ENCODE measurements around the gene SMAD6. TPM values are rescaled to one million over a fixed set of nuclear protein-coding genes. Genes with fewer than 3 reads are reported as not detected.
A peak's percentile ranks its signal among the peaks of the same experiment; 100 is the strongest.

Gene SMAD6
- total and polyA plus RNA-seq, 11 donors, result 10.4 to 65.9 (median 20.6) TPM

DNA sequence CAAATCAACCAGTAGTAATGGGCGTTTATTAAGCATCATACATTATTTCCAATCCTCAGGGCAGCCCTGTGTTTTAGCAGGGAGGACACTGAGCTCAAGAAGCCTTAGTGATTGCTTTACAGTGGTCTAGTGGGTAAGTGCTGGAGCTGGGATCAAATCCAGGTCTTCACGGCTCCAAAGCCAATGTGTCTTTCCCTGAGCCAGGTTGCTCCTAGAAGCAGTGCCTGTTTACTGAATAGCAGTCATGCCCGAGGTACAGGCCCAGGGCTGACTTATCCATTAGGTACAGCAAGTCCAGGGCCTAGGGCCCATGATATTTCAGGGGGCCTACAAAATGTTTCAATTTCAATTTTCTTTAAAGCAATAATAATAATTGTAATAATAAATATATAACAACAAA lies 9.6 kb upstream of the SMAD6 start:
- H3K36me3 ChIP-seq, result no peaks in the 10 kb centered on the region
- WGBS, 4 donors, result 62 to 76% (median 69%) methylated on average over 3 of the region's 3 CpGs
- H3K27me3 ChIP-seq, result no peaks in the 10 kb centered on the region
- DNase-seq (peak in 1 of 5 donors; percentile 38), ATAC-seq (peak; percentile 55 to 93 (median 73))
- TF ChIP-seq, protein P1, sequence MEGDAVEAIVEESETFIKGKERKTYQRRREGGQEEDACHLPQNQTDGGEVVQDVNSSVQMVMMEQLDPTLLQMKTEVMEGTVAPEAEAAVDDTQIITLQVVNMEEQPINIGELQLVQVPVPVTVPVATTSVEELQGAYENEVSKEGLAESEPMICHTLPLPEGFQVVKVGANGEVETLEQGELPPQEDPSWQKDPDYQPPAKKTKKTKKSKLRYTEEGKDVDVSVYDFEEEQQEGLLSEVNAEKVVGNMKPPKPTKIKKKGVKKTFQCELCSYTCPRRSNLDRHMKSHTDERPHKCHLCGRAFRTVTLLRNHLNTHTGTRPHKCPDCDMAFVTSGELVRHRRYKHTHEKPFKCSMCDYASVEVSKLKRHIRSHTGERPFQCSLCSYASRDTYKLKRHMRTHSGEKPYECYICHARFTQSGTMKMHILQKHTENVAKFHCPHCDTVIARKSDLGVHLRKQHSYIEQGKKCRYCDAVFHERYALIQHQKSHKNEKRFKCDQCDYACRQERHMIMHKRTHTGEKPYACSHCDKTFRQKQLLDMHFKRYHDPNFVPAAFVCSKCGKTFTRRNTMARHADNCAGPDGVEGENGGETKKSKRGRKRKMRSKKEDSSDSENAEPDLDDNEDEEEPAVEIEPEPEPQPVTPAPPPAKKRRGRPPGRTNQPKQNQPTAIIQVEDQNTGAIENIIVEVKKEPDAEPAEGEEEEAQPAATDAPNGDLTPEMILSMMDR (IDR thresholded peaks at IDR 0.05), result no peak
- no peak for TF ChIP-seq POLR2A (IDR thresholded peaks at IDR 0.05)
- intact Hi-C loops (cut with DNase I), result no loop called here
- H3K4me1 ChIP-seq, result peaks cover 0 to 15% (median 0%) of the 10 kb centered on the region in 12 donors
- no peak overlapping the region for H3K4me3 ChIP-seq
- no peaks in the 10 kb centered on the region for H3K9me3 ChIP-seq
- peak overlapping the region in 7 of 12 donors; percentile 32 to 60 (median 44) for H3K27ac ChIP-seq

DNA sequence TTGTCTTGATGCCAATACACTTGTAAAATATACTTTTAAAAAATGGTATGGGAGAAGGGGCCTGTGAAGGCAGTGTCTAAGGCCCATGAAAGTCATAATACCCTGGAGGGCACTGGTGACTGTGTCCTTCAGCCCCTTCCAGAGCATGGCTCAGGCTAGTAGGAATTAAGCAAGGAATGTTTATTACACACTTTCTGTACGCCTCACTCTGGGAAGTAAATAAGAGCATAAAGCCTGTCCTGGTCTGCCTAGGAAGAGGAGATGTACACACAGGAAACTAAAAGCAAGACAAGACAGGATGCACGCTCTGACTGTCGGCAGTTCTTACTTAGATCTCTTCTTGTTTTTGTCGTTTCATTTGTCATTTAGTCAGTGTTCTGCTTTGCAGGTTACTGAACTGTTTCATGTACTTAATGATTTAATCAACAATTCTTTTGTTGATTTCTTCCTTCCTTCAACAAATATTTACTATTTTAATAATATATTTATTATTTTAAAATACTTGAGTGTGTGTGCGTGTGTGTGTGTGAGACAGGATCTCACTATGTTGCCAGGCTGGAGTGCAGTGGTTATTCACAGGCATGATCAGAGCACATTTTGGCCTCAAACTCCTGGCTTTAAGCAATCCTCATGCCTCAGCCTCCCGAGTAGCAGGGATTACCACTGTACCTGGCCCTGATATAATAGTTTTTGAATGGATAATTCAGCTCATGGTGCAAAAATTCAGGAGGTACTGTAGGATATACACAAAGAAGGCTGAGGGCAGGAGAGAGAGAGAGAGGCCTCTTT lies 9.0 kb upstream of the SMAD6 start:
- Histone ChIP-seq H3K4me1 (peaks cover 0 to 19% (median 3%) of the 10 kb centered on the region in 12 donors), H3K27ac (peak overlapping the region in 8 of 12 donors; percentile 4 to 60 (median 39)), H3K9me3 (no peaks in the 10 kb centered on the region), H3K4me3 (no peak overlapping the region), H3K27me3 (no peaks in the 10 kb centered on the region), H3K36me3 (no peaks in the 10 kb centered on the region)
- no peak for DNase-seq
- TF ChIP-seq, protein P1 (IDR thresholded peaks at IDR 0.05), result no peak
- TF ChIP-seq POLR2A (IDR thresholded peaks at IDR 0.05), result no peak
- intact Hi-C loops (cut with DNase I), result no loop called here
- no peak for ATAC-seq
- 59 to 80% (median 77%) methylated on average over 6 of the region's 6 CpGs for WGBS, 4 donors

DNA sequence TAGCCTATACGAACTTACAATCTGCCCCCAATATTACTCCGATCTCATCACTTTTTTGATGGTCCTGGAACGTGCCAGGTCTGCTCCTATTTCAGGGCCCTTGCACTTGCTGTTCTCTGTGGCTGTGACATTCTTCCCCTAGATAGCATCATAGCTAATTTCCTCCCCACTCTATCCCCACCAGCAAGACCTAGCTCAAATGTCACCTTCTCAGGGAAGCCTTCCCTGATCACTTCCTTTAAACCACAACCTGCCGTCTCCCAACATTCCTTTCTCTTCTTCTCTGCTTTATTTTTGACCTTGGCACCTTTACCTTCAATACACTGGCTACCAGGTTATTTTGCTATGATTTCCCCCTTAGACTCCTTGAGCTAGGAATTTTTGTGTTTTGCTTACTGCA lies 5.3 kb upstream of the SMAD6 start:
- intact Hi-C loops (cut with DNase I), result loop anchor here in 5 of 10 donors (5.0 kb wide), 3 partner anchors 34 to 94 kb away; no protein-coding TSS in a partner anchor
- 81 to 91% (median 86%) methylated on average over 4 of the region's 4 CpGs for WGBS, 4 donors

More for the DNA sequence above, 5.3 kb upstream of the SMAD6 start:
- TF ChIP-seq, protein P1 (IDR thresholded peaks at IDR 0.05), result no peak
- no peak for TF ChIP-seq POLR2A (IDR thresholded peaks at IDR 0.05)
- DNase-seq (no peak), ATAC-seq (no peak)
- H3K9me3 ChIP-seq, result no peaks in the 10 kb centered on the region
- no peak overlapping the region for H3K27ac ChIP-seq
- H3K4me3 ChIP-seq, result no peak overlapping the region
- H3K27me3 ChIP-seq, result no peaks in the 10 kb centered on the region
- H3K36me3 ChIP-seq, result no peaks in the 10 kb centered on the region
- peaks cover 0 to 38% (median 12%) of the 10 kb centered on the region in 12 donors for H3K4me1 ChIP-seq

Data from heart left ventricle (tissue), 16 donors.